Umbilical cord (tissue), 2 donors: ENCODE data around the gene AKR1B15. TPM values are rescaled to one million over a fixed set of nuclear protein-coding genes. Genes with fewer than 3 reads are reported as not detected.
A peak's percentile ranks its signal among the peaks of the same experiment; 100 is the strongest.
"Not testable (repeated sequence)": the region's sequence is repeated elsewhere in the genome, so short reads cannot be mapped to it uniquely, and the experiment has no call there.

Source experiments
- DNase-seq: peaks from one replicate; pipeline ENCODE4 v3.0.0-alpha.2; 2015; ENCODE audit warnings: low spot score
- total RNA-seq: library from RNA; depleted of rRNA; stranded (reverse); fragments of >200 nt; gene quantifications from one replicate; pipeline ENCODE4 v1.2.3, GENCODE V29; 2014; ENCODE audit warnings: low replicate concordance; ENCODE audit not compliant: insufficient read depth

Gene AKR1B15
- 0.48 TPM for total RNA-seq

DNA sequence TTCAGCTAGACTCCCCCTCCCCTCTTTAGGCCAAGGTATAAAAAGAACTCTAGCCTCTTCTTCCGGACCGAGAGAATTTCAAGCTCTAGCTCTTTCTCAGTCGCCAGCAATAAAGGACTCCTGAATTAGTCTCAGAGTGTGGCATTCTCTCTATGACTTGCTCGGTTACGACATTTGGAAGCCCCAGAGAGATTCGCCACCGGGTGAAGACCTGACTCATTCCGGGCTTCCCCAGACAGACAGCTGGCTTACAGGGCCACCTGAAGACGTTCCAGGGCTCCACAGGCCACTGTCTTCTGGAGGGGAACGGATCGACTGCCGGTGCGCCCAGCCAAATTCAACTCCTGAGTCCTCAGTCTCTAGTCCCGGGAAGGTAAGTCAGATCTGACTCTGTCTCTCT is at the start of gene AKR1B15:
TSS of gene AKR1B15 (plus strand) at position 234 of the 400 bp plus-strand sequence. CDS start 15,510 bp downstream, outside the sequence.
- no peak for DNase-seq

- no peak for DNase-seq
Measured at GRCh38 chr7:134500406-134500805, 48.5 kb upstream of the AKR1B15 start.

DNA sequence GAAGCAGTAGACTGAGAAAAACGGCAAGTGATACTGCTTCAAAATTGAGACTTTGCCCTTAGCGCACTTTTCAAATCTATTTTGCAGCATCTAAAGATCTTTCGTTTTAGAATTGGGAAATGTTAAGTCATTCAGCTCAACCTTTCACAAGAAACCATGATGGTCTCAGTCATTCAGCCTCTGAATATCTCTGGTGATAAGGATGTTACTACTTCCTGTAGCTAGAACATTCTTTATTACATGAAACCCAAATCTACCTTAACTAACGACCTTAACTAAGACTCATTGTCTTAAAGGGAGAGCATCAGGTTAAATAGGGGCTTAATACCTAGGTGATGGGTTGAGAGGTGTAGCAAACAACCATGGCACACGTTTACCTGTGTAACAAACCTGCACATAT is 47.9 kb upstream of the AKR1B15 start:
- DNase-seq = no peak

GRCh38 chr7:134502463-134503371 is 46.2 kb upstream of the AKR1B15 start:
- DNase-seq = peak; percentile 21

DNA sequence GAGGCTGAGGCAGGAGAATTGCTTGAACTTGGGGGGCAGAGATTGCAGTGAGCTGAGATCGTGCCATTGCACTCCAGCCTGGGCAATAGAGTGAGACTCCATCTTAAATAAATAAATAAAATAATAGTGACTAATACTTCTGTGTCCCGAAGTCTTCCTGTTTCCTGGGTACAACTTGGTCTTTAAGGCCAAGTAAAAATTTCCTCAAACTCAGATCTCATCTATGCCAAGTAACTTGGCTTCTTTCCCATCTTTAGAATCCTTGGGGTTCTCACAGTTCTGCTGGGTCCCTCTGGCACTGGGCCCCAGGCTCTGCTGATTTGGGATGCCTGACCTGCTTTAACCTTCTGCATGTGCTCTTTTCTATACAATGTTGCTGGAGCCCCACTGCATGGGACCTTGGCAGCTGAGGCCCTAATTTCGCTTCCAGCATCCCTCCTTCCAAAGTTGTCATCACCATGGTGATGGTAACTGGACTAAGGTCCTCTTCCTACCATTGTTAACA is 44.2 kb upstream of the AKR1B15 start:
- no peak for DNase-seq

- no peak for DNase-seq
Measured at GRCh38 chr7:134505856-134506255, 43.1 kb upstream of the AKR1B15 start.

DNA sequence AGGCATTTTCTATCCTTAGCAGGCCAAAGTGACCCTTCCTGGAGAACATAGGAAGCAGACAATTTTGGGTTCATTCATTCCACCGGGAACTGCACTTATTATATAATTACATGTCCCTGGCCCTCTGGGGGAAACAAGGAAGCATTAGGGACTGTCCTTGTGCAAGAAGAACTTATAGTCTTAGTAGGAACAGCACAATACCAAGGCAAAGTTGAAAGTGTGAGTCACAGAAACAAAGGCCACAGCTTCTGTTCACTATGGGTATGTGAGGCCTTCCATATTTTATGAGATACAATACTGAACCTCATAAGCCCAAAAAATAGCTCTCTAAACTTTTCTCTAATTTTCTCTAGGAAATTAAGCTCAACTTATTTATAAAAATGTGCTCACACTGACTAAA is 39.9 kb upstream of the AKR1B15 start:
- DNase-seq = no peak

GRCh38 chr7:134510646-134511045 is 38.3 kb upstream of the AKR1B15 start:
- DNase-seq = no peak

DNA sequence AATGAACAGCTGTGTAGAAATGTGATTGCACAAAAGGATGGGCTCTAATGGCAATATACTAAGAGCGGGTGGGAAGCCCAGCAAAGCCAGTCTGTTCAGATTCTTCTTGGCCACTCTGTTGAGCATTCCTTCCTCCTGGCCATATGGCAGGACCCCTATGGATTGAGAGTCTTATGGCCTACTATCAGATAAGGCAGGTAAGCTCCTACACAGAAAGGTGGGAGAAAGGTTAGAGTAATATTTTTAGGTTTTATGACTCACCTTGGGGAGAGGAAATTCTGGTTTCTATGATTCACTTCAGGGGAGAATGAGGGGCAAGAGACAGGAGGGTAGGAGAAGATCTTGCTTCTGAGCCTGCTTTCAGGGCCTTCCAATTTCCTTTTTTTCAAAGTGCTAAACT is 36.6 kb upstream of the AKR1B15 start:
- peak; percentile 25 for DNase-seq

DNA sequence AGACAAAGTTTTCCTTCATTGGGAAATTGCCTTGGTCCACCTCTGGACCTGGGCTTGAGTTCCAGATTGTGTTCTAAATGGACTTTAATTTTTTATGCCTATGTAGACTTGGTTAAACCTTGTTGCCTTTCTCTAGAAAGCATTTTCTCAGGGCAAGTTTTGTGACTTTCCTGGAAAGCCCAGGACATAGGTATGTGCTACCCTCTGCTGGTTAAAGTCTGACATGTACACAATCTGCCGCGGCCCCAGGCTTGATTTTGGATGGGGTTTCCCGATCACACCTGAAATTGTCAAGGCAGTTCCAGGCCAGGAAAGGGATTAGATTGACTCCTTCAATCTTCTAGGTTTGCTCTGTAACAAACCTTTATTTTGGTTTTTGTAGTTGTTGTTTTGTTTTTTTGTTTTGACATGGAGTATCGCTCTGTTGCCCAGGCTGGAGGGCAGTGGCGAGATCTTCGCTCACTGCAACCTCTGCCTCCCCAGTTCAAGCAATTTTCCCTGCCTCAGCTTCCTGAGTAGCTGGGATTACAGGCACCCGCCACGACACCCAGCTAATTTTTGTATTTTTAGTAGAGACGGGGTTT is 35.6 kb upstream of the AKR1B15 start:
- peak; percentile 59 for DNase-seq

DNA sequence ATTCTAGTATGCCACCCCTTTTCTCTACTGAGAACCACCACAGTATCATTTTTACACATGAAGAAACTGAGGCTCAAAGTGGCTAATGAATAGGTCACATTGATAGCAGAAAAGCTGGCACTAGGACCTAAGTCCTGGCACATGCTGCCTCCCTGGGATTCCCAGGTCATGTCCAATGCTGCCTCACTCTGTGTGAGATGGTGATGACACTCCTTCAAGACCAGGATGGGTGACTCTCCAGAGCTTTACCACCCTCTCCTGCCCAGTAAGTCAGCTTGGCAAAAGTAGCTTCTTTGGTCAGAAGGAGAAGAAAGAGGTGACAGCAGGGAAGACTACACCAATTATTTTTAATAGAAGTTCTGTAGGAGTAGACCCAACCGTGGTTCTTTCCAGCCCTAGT is 34.8 kb upstream of the AKR1B15 start:
- DNase-seq = no peak

- peak; percentile 62 for DNase-seq
Measured at GRCh38 chr7:134514663-134515062, 34.2 kb upstream of the AKR1B15 start.

DNA sequence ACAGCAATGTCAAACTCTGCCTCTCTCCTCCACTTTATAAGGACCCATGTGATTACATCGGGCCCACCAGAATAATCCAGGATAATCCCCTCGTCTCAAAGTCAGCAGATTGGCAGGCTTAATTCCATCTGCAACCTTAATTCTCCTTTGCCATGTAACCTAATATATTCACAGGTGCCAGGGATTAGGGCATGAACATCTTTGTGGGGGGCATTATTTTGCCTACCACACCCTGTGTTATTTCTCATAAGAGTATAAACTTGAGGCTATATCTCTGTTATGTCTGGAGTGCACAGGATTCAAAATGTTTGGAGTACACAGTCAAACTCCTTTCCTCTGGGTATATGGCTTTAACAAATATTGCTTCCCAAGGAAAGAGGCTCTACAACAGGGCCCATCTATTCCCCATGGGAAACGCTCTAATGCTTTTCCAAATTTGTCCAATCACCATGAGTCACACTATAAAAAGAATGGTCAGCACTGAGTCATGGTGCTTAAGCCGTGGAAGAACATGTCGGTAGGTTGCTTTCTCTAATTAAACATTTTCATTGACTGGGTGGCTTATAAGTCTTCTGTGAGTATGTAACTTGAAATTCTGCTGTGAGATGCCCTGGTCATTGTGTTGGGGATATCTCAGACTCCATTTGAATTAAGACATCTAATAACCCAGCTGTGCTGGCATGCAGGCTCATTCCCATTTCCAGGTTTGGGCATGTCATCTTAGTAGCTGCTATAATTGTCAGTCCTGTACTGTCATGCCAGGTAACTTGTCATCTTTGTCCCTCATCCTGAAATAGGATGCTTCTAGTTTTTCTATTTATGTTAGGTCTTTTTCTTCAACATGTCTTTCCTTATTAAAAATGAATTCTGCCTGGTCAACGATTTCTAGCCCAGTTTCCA is 33.1 kb upstream of the AKR1B15 start:
- DNase-seq = no peak

DNA sequence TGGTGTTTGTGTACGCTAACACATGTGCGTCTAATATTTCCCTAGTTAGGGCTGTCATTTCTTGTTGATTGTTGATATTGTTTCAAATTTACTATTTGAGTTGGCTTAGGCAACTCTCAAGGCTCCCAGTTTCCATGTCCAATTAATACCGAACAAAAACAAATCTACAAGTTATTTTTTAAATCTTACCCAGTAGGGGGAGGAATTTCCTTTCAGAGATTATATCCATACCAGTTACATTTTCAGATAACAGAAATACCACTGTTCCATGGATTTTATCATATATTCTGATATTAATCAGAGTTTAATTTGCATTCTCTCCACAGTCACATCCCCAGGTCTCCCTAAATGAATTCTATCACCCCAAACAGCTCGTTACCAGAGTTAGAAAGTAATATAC is 28.8 kb upstream of the AKR1B15 start:
- DNase-seq = no peak

DNA sequence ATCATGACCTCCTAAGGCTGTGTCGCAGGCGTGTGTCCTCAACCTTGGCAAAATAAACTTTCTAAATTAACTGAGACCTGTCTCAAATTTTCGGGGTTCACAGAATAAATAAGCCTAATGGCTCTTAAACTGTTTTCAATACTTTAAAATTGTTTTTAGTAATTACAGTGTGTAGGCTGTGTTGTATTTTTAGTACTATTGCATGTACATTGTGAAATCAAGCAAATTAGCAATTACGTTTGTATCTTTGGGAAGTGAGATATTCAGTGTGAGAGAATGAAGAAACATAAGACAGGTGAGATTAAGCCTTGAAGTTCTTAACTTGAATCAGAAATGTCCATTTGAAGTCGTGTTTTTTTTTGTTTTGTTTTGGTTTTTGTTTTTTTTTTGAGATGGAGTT is 26.3 kb upstream of the AKR1B15 start:
- DNase-seq = no peak

GRCh38 chr7:134525449-134525848 is 23.5 kb upstream of the AKR1B15 start:
- DNase-seq = not testable (repeated sequence)

DNA sequence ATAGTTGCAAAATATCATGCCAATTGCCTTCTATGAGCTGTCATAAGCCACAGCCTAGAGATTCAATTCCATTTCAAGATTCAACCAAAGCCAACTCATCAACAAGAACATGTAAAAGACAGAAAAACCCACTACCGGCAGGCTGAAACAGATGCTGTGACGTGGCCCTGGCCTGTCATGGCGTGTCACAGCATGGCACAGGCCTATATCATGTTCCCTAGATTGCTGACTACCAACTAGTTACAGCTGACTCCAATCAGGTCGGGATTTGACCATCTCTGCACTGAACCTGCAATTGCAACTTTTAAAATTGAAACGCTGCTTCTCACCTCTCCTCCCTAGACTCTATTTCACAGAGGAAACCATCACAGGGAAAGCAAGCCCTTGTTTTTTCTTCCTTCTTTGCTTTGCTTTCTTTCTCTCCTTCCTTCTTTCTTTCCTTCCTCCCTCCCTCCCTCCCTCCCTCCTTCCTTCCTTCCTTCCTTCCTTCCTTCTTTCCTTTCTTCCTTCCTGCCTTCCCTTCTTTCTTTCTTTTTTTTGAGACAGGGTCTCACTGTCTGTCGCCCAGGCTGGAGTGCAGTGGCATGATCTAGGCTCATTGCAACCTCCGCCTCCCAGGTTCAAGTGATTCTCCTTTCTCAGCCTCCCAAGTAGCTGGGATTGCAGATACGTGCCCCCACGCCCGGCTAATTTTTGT is 22.2 kb upstream of the AKR1B15 start:
- not testable (repeated sequence) for DNase-seq

DNA sequence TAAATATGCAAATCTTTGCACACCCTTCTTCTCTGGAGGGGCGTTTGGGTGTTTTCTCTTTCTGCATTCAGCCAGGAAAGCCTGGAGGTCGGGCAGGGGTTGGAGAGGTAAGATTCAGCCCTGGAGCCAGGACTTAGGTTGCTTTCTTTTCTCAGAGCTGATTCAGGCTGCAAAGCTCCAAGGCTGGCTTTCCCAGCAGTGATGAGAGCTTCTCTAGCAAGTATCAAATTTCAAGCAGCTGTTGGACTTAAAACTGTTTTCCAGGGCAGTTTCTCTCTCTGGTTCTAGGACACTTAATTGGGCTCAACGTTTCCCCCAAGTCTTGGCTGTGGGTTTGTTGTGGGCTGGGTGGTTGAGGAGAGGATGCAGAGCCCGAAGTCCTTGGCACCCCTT is 20.9 kb upstream of the AKR1B15 start:
- peak; percentile 83 for DNase-seq

DNA sequence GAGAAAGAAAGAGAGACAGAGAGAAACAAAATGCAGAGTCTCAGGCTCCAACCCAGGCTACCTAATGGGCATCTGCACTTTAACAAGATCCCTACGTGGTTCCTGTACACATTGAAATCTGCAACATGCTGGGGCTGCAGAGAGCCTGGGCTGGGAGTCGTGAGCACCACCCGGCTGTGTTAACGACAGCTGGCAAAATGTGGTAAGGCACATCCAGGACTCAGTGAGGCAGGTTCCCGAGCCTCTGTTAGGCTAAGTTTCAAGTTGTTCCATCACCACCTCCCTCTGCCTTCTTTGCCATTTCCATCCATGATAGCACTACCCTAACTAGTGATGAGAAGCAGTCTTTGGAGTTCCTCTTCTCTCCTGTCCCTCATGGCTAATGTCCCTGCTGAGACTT is 20.2 kb upstream of the AKR1B15 start:
- DNase-seq = no peak

- DNase-seq = no peak
Measured at GRCh38 chr7:134530460-134530859, 18.4 kb upstream of the AKR1B15 start.
